GM12801 (cell line): ENCODE measurements around the gene ENTR1.

Experiments used
- CTCF ChIP-seq: IDR thresholded peaks from one replicate; pipeline ENCODE4 v1.5.1; 2011; ENCODE audit warnings: control low read depth; ENCODE audit not compliant: insufficient read length; ENCODE audit errors: extremely low read depth

Gene ENTR1

GRCh38 chr9:136403538-136403914 lies 6.9 kb downstream of the ENTR1 start:
- TF ChIP-seq CTCF = no peak

- TF ChIP-seq CTCF = no peak
These were observed 8.3 kb downstream of the ENTR1 start for GRCh38 chr9:136402067-136402466.

- TF ChIP-seq CTCF = no peak
These were observed 9.1 kb downstream of the ENTR1 start for GRCh38 chr9:136401173-136401922.

GRCh38 chr9:136400038-136400834 lies 10.2 kb downstream of the ENTR1 start, which contains the start of gene SNAPC4:
SNAPC4 (minus strand) TSS chr9:136400170; CDS start chr9:136398428, 1,742 bp downstream.
- no peak for TF ChIP-seq CTCF

GRCh38 chr9:136399176-136400037 lies 11.0 kb downstream of the ENTR1 start:
- TF ChIP-seq CTCF = no peak

- no peak for TF ChIP-seq CTCF
These were observed 12.1 kb downstream of the ENTR1 start for GRCh38 chr9:136398286-136398685.

GRCh38 chr9:136397643-136398042 lies 12.8 kb downstream of the ENTR1 start:
- no peak for TF ChIP-seq CTCF
